GM19455 (cell line): ENCODE results near the gene MATN3.
A peak's percentile ranks its signal among the peaks of the same experiment; 100 is the strongest.

Experiments used
- ATAC-seq: cut with Tn5 transposase; IDR thresholded peaks from one replicate; pipeline ENCODE4 v1.9.1; 2021; ENCODE audit not compliant: unreplicated experiment

Gene MATN3

DNA sequence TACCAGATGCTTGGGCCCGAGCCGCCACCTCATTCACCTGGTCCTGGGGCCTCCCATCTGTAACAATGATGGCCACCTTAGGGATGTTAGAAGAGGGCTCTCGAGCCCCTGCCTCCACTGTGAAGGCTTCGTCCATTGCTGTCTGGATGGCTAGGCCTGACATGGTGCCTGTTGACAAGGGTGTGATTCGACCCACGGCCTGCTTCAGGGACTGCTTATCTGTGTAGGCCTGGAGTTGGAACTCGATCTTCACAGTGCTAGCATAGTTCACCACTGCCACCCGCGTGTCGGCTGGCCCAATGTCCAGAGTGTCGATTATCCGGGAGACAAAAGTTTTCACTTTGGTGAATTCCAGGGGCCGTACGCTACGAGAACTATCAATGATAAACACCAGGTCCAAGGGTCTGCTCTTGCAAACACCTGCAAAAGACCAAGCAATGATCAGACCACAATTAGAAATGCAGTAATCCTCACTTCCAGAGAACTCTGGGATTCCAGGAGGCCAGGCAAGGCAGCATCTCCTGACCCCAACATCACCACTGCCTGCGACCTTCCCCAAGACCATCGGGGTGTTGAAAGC, 6.5 kb downstream of the MATN3 start:
- ATAC-seq = no peak

DNA sequence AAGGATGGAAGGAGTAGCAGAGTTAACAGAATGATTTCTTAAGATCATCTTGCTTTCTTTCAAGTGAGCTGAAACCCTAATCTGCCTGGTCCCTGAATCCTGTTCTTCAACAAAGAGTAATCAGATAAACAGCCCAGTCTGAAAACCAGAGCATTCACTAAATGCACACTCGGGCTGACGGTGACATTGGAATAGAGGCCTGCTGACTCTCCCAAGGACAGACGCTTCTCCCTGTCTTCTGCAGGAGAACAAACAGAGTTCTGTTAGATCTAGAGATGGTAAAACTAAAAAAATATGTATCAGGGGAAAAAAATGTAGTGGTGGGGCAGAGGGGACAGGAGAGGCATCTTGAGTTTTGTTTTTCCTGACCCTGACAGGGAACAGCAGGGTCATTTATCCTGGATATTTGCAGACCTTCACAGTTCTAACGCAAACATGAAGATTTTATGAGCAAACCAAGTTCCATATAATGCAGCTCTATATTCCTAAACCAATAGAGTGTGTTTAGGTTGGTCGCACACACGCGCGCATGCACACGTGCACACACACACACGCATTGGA, 7.3 kb downstream of the MATN3 start:
- no peak for ATAC-seq

DNA sequence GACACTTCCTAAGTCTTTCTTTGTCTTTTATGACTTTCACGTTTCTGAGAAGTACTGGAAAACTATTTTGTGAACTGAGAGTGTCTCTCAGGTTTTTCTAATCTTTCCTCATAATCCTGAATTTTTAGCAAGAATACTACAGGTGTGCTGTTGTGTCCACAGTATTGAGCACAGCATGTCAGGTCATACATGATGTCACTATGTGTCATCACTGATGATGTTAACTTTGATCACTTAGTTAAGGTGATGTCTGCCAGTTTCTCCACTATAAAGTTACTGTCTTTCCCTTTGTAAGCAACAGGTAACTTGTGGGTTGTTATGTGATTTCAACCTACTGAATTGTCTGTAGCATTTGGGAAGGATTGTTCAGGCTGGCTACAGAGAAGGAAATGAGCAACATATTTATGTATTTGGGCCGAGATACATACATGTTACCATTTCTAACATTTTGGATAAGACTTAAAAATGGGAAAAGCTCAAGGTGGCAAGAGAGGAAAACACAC, 11.1 kb downstream of the MATN3 start:
- ATAC-seq = no peak

DNA sequence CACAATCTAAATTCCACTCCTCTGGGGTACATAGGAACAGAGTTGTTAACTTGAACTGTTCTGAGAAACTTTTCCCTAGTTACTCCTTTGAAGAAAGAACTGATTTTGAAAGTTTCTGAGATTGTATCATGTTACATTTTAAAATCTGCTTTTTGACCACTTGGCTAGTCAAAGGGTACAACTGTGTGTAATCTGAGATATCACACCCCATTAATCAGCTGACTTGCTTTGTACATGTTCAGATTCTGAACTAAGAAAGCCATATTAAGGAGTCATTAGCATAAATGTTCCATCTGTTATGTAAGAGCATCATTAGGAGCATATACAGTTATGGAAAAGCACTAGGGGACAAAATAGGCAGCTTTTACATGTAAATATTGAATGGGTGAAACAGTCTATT, 18.7 kb downstream of the MATN3 start:
- ATAC-seq = no peak

DNA sequence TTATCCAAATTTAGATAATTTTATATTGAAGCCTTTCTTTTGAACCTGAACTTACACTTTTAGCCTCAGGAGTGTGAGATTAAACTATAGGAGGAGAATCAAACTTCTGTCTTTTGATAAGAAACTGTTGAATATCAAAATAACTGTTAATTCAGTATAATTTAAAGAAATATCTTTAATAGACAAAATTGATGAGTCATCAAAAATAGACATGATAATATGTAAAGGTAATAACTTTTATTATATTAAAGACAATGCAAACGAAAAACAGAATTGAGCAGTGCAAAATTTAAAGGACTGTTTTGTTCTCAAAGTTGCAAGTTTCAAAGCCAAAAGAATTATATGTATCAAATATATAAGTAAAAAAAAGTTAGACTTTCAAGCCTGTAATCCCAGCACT, 20.6 kb downstream of the MATN3 start:
- ATAC-seq = no peak

DNA sequence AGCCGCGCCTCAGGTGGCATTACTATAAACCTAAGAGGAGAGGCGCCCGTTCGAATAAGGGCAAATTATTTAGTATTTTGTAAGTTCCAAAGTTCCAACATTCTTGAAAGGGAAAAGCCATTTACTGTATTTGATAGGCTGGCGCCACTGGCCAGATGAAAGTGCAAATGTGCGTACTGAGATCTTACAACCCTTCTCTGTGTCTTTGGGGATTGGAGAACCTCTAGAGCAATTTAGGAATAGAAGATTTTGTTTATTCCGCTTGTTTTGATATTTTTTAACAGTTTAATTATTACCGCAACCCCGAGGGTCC, 22.1 kb downstream of the MATN3 start:
- ATAC-seq = no peak

DNA sequence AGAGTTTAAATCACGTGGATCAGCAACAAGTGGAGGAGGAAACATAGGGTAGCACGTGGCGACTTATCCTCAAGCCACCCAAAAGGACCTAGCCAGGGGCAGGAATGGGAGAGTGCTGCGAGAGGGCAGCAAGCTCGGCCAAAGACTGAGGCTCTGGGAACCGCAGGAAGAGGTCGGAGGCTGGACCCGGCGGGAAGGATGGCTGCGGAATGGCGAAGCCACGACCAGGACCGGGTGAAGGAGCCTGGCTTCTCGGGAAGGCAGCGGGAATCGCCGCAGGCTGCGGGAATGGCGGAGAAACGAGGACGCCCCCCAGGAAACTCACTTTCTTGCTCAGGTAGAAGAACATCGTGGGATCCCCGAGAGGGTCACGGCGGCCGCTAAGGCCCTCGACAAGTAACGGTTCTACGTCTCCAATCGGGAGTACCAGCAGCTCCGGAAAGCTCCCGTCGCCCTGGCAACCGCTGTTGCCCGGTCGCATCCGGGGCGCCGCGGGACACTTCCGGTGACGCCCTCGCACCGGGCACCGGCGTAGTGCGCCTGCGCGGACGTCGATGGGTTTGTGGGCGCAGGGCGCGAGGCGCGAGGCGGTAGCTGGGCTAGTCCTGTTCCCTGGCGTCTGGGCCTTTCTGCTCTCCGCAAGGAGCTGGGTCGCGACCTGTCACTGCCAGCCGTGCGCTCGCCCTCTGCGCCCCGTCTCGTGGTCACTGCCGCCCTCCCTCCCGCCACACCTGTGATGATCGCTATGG, 22.6 kb downstream of the MATN3 start, which contains the start of gene WDR35:
TSS of gene WDR35 (minus strand) at position 439 of the 749 bp plus-strand sequence. CDS start at position 349, 90 bp downstream.
- peak; percentile 96 for ATAC-seq

DNA sequence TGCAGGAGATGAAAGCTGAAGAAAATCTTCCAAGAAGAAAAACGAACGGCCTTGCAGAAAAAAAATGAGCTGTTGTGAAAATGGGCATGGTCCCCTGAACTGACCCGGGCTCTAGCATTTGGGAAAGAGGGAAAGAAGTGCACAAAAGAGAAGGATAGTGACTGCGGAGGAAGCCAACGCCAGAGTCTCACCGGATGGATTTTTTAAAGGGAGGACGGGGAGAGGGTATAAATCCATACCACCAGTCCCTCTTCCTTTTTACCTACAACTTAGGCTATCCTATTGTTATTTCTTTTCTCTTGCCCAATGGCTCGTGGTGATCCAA, 23.2 kb downstream of the MATN3 start:
- no peak for ATAC-seq

DNA sequence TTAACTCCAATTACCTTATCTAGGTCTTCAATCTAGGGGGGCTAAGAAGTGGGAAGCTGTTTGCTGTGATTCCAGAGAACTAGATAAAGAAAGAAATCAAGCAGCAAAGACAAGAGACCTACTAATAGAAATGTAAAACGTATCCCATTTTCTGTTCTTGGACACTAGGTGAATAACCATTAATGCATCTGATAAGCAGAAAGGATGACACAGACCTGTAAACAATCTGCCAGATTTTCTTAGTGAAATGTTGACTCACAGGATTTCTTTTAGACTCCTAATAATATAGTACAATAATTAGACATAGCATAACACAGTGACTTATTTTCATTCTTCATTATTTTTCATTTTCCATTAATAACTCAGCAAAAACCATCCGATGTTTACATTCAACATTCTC, 23.9 kb downstream of the MATN3 start:
- ATAC-seq = no peak

DNA sequence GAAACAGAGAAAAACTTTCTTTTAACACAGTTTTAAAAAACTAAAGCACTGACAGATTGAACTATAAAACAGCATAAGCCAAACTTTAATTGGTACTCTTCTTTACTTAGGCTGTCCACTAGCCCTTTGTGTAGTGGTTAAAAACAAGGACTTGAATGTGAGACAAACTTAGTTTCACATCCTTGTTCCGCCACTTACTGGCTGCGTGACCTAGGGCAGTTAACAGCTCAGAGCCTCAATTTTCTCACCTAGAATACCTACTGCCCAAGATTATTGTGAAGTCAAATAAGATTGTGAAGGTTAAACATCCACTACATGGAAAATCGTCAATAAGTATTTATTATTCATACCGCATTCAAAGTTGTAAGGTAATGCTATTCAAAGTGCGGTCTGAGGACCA, 24.5 kb downstream of the MATN3 start:
- peak; percentile 63 for ATAC-seq

DNA sequence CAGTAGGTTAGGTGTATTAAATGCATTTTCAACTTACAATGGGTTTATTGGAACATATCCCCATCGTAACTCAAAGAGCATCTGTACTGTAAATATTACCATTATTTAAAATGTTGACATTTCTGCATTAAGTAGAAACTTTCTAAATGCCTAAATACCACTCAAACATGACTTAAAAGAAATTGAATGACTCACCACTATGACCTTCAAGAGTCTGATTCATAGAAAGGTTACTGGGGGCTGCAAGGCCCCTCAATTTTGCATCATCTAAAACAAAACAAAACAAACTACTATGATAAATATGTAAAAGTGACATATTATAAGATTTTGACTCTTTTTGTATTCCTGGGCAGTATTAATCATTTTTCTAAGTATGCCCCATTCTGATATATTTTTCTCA, 30.2 kb downstream of the MATN3 start:
- ATAC-seq = no peak

DNA sequence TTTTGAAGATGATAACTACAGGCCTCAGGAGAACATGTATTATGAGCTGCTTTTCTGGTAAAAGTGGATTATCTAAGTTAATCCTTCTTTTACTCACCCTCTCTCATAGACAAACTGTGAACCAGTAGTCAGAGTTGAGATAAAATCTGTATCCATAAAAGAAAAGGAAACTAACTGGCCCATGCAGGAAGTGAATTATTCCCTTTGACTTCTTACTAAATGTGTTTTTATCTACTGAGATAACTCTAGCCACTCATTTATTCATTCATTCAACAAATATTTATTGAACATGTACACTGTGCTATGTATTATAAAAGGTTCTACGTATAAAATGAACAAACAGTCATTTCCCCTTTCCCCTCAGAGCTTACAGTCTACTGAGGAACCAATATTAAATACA, 32.5 kb downstream of the MATN3 start:
- ATAC-seq = no peak

DNA sequence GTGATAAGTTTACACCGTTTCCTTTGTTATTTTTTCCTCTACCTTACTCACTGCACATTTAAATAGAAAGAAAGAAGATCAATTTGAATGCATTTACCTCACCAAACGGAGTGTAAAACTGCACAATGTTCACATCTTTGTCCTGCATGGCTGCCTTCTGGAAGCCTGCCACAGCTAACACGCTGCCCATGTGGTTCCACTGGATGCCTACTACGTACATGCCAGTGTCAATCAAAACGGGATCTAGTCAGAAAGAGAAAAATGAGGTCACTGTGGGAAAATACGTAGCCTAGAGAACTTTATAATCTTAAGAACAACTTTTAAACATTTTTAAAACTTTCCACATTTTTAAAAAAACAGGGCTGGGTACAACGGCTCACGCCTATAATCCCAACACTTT, 39.0 kb downstream of the MATN3 start:
- ATAC-seq = no peak

DNA sequence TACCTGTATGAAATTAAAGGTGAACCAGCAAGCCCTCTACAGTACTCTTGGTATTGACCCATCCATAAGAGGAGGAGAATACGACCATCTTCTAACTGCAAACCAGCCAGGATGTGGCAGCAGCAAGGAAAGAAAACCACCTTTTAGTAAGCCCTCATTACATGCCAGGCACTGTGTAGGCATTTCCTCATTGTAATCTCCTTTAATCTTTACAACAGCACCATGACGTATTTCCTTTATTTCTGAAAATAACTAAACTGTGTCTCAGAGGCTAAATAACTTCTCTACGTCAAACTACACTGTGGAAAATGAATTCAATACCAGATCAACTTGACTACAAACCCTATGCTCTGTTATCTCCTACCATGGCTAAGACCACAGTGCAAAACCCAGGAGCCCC, 40.8 kb downstream of the MATN3 start:
- ATAC-seq = no peak

DNA sequence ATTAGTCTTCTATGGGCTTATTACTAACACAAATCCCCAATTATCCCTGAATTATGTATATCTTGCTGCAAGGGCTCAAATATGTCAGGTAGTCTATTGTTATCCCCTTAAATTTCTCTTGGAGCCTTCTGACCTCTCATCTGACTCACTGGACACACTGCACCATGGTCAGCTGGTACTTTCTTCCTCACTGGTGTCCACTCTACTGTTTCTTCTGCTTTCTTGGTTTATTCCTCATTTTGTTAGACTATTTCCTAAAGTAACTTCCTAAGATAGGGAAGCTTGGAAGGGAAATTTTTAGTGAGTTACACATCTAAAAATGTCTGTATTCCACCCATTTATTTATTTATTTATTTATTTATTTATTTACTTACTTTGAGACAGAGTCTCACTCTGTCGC, 49.1 kb downstream of the MATN3 start:
- no peak for ATAC-seq

DNA sequence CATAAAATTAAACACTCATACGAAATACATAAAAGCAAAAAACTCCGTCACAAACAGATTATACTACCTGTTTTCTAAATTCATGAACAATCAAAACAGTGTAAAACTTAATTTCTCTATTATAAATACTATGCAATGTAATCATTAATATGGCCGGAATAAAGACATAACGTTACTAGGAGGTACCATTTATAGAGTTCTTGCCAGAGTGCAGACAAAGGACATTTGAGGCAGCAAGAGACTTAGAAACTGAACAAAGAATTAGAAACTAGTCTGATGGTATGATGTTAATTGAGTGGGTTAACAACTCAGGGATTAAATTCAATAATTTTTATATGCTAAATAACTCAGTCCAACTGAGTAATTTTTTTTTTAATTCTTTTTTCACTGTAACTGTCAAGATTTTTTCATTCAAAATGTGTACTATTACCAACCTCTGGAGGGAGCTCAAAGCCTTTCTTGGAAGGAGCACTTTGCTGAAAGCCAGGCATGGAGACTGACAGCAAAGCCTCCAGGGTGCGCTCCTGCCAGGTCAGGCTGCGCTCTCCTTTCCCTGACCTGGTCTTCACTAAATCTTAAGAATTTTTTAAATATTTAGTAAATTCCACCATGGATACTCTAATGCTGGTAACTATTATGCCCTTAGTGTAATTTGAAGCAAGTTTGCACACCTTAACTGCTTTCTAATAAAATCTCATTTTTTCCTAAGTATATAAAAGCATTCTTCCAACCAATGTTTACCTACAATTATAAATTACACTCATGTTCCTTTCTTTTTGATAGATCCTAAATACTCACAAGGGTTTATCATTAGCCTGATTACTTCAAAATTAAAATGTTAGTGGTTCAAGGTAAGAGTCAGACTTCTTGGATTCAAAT, 56.7 kb downstream of the MATN3 start:
- ATAC-seq = peak; percentile 95

DNA sequence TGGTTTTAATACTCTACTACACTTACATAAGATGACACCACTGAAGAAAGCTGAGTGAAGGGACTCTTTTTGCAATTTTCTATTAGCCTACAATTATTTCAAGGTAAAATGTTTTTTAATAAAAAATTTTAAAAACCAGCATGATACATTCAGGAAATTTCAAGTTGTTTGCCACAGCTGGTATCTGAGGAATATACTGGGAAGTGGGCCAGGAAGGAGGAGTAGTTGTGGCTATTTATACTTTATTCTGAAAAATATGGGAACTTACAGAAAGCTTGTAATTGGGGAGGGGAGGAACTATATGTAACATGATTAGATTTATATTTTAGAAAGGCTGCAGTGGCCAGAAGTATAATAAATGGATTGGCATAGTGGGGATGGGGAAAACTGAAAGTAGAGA, 63.4 kb downstream of the MATN3 start:
- ATAC-seq = no peak

DNA sequence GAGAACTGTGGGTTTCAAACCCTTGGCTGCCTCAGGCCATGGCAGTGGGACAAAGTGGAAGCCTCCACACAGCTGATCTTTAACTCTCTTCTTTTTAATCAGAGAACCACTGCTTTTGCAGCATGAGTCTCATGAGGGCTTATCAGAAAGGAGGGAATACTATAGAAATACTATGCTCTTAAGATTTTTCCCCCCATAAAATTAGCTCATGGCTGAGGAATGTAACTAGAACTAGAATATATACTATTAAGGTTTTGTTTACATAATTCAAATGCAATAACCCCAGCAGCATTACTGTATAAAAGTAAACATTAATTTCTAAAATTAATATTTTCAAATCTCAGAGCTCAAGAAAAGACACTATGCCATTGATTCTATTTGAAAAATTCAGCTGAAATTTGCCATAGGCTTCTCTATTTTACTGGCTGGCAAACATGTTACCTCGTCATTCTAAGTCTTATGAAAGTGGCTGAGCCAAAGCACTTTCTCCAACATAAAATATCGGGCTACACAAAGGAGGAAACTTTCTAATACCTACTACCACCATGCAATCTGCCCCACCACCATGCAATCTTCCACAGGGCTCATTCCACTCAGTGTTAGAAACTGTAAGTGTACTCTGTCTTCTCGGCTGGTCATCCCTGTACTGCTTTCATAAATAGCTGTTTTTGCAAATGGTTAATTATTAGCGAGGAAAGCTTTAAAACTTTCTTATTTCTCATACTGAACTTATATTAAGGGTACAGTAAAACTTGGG, 65.1 kb downstream of the MATN3 start:
- ATAC-seq = no peak

DNA sequence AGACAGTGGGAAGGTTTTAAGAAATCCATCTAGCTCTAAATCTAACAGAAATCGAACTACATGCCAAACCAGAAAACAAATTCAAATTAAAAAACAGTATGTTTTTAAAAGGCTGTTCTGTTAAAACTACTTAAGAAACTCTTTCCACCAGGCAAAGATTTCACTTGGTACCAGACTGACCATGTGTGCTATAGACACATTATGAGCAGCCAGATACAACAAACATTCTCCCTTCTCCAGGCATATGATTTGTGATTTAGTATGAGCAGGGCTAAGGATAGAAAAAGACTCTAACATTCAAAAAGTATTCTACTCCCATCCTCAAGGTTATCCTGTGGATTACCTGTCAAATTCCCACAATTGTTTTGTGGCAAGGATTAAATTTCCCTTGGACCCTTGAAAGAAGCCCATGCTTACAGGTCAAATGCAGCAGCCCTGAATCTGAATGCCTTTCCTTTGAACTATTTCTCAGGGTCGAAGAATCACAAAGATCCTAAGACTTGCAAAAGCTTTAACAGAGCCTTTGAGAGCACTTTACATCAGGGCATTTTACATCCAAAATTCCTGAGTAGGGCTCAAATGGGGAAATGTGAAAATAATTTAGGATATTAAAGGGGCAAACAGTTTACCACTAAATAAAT, 68.1 kb downstream of the MATN3 start:
- no peak for ATAC-seq

DNA sequence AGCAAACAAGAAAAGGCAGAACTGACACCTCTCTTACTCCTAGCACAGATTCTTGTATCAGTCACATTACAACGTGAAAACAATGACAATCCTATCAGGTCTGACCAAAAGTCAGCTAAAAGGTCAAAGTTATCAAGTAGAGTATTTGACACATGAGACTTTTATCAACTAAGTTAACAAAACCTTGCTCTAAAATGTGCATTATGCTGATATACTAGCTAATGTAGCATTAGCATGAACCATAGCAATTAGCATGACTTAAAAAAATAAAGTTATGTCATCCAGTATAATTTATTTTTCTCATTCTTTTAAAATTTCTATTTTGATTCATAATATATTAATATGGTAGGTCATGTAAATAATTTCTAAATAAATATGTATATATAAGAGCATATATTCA, 69.3 kb downstream of the MATN3 start:
- no peak for ATAC-seq

DNA sequence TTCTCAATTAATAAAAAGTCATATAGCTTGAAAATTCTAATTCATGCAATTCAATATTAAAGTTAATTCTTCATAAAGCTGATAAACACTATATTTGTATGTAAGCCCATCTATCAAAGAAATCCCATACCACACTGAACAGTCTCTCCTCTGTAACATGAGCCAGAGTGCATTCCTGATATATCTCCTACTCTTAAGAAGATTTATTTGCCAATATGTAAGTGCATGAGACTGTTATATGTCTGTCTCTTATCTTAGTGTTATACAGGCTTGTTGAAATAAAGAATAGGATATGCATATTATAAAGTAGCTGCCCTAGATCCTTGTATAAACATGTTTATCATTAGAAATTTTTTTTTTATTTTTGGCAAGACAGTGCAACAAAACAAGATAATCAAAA, 70.3 kb downstream of the MATN3 start:
- ATAC-seq = no peak
